Stomach smooth muscle (tissue), 2 donors: ENCODE measurements around the gene TBXA2R.

Experiments
- H3K27ac ChIP-seq: one replicate; pipeline ENCODE4 v1.7.0; 2013; ENCODE audit warnings: mild to moderate bottlenecking, low read length, inconsistent platforms
- H3K27me3 ChIP-seq, 2 donors: one replicate each; pipeline ENCODE4 v1.7.0; 2013; ENCODE audit warnings: low read length in 2 of 2; ENCODE audit not compliant: insufficient read depth in 2 of 2, control insufficient read depth in 1 of 2
- H3K36me3 ChIP-seq, 2 donors: one replicate each; pipeline ENCODE4 v1.7.0; 2013; ENCODE audit warnings: low read length in 2 of 2; ENCODE audit not compliant: control insufficient read depth in 2 of 2, insufficient read depth in 2 of 2
- H3K4me1 ChIP-seq: one replicate; pipeline ENCODE4 v1.7.0; 2013; ENCODE audit warnings: low read length; ENCODE audit not compliant: control insufficient read depth, insufficient read depth
- H3K4me3 ChIP-seq, 2 donors: one replicate each; pipeline ENCODE4 v1.7.0; 2013; ENCODE audit warnings: low read length in 2 of 2
- H3K9ac ChIP-seq, 2 donors: one replicate each; pipeline ENCODE4 v1.7.0; 2013; ENCODE audit warnings: low read length in 2 of 2, mild to moderate bottlenecking in 1 of 2
- H3K9me3 ChIP-seq, 2 donors: one replicate each; pipeline ENCODE4 v1.7.0; 2013; ENCODE audit warnings: low read length in 2 of 2; ENCODE audit not compliant: control insufficient read depth in 2 of 2
- donor health status: healthy.
- donor health status: Pancreatic carcinoma.

Gene TBXA2R

DNA sequence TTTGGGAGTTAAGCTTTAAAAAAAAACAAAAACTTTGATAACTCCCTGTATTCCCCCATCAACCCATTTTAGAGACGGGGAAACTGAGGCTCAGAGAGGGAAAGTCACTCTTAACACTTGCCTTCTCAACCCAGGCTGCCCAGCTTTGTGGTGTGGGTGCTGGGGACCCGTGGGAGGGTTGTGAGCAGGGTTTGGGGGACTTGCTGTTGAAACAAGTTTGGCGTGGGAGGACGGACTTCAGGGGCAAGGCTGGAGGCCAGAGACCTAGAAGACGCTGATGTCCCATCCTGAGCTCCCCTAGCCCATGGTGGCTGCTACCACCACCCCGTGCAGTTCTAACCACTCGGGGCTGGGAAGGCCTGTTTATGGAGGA is 20.7 kb upstream of the TBXA2R start:
- Histone ChIP-seq H3K36me3 (peaks cover 12 to 19% of the 10 kb centered on the region in 2 donors), H3K9me3 (no peaks in the 10 kb centered on the region), H3K27me3 (no peaks in the 10 kb centered on the region), H3K4me1 (peaks cover 30% of the 10 kb centered on the region), H3K9ac (no peak overlapping the region), H3K4me3 (peak overlapping the region; percentile 49 to 54), H3K27ac (peak overlapping the region; percentile 89)

DNA sequence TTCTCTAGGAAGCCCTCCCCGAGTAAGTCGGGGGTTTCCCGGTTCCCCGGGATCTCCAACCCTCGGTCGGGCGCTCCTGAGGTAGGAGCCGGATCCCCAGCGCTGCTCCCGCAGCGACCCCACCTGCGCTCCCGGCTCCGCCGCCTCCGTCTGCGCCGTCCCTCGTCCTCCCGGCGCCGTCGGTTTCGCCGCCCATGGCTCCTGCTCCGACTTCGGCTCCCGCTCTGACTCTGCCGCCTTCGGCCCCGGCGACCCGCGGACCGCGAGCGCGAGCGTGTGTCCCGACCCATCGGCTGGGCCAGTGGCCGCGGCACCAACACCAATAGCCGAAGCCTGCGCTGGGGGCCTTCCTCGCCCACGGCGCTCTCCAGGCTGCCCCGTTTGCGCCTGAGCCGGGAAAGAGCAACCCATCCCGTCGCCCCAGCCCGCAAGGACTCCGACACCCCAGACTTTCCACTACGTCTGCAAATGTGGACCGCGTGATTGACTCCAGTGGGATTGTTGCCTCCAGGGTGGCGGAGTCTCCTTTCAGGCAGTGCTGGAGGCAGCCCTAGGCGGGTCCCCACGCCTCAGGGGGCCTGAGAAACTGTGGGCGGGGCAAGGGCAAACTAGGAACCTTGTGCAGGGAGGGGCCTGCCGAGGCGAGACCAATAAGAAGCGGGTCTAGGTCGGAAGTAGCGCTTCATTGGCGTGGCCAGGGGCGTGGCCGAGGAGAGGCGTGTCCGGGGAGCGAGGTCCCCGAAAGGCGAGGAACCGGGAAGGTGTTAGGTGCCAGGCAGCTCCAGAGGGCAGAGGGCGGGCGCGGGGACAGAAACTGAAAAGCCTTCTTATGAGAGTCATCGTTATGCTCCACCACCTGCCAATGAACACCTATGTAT is 20.0 kb upstream of the TBXA2R start, which contains the start of gene CACTIN:
Gene CACTIN, minus strand, starts transcription at position 318 of the 878 bp plus-strand sequence. Its CDS starts 28 bp downstream, at position 290.
- Histone ChIP-seq H3K4me3 (peak within 1 kb of the TSS; percentile 90 to 98), H3K36me3 (peaks cover 6 to 18% of the 10 kb centered on the region in 2 donors), H3K4me1 (peaks cover 30% of the 10 kb centered on the region), H3K9ac (peak within 1 kb of the TSS; percentile 87 to 94), H3K27ac (peak within 1 kb of the TSS; percentile 89), H3K27me3 (no peaks in the 10 kb centered on the region), H3K9me3 (no peaks in the 10 kb centered on the region)

DNA sequence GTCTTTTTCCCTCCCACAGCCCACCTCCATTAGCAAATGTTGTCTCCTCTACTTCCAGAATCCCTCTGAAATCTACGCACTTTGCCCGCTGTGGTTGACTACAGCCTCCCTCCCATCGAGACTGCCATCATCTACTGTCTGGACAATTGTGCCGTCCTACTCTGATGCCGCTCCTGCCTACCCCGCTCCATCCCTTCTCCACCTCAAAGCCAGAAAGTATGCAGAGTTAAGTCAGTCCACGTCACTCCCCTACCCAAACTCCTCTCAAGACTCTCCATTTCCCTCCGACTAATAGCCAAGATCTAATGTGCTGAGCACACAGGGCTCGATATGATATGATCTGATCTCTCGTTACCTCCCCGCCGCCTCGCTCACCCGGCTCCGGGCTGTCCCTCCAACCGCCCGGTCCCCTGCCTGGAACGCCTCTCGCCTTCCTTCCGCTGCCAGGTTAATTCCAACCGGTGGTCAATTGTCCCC is 19.4 kb upstream of the TBXA2R start:
- Histone ChIP-seq H3K4me3 (peak overlapping the region; percentile 90 to 98), H3K9ac (peak overlapping the region; percentile 87 to 94), H3K27me3 (no peaks in the 10 kb centered on the region), H3K36me3 (peaks cover 7 to 11% of the 10 kb centered on the region in 2 donors), H3K9me3 (no peaks in the 10 kb centered on the region), H3K27ac (peak overlapping the region; percentile 89), H3K4me1 (peaks cover 30% of the 10 kb centered on the region)

DNA sequence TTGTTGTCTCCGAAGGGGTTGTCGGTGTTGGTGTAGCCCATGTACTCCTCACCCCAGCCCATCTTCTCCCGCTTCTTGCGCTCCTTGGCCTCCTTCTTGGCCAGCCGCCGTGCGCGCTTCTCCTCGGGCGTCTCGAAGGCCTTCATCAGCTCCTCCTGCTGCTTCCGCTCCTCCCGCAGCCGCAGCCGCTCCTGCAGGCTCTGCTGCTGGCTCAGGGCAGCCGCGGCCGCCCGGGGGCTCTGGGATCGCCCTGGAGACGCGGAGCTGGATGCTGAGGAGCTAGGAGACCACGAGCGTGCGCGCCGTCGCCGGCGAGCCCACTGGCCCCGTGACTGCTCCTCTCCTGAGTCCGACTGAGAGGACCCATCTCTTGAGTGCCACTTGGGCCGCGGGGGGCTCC is 17.0 kb upstream of the TBXA2R start:
- Histone ChIP-seq H3K27me3 (no peaks in the 10 kb centered on the region), H3K4me3 (no peak overlapping the region), H3K9ac (no peak overlapping the region), H3K4me1 (peaks cover 32% of the 10 kb centered on the region), H3K36me3 (peaks cover 7% of the 10 kb centered on the region in 2 donors), H3K27ac (no peak overlapping the region), H3K9me3 (no peaks in the 10 kb centered on the region)

DNA sequence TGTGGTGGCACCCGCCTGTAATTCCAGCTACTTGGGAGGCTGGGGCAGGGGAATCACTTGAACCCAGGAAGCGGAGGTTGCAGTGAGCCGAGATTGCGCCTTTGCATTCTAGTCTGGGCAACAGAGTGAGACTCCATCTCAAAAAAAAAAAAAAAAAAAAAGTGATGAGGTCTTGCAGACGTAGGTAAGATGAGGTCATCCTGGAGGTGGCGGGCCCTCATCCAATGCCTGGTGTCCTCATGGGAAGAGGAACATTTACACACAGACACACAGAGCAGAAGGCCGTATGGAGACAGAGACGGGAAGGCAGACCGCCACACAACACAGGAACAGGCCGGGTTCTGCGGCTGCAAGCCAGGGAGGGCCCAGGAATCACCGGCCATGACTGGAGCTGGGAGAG is 15.5 kb upstream of the TBXA2R start:
- no peak overlapping the region for H3K4me3 ChIP-seq
- H3K36me3 ChIP-seq = peaks cover 7 to 9% of the 10 kb centered on the region in 2 donors
- H3K4me1 ChIP-seq = peaks cover 34% of the 10 kb centered on the region
- H3K27ac ChIP-seq = no peak overlapping the region
- no peak overlapping the region for H3K9ac ChIP-seq
- H3K9me3 ChIP-seq = no peaks in the 10 kb centered on the region
- no peaks in the 10 kb centered on the region for H3K27me3 ChIP-seq

DNA sequence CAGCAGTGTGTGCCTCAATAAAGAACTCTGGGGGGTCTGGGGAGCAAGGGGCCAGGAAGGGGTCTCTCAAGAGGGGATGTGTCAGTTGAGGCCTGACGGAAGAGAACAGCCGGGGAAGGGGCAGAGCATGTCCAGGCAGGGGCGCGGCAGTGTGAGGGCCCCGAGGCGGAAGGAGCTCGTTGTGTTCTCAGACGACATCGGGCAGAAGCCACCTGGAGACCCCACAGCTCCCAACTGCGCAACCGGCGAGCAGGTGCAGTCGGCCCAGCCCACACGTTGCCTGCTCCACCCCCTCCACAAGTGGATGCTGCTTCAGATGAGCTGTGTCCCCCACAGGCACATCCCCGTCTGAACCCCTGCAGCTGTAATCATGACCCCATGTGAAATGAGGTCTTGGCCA is 15.0 kb upstream of the TBXA2R start:
- no peaks in the 10 kb centered on the region for H3K27me3 ChIP-seq
- H3K36me3 ChIP-seq = peaks cover 7 to 9% of the 10 kb centered on the region in 2 donors
- H3K4me1 ChIP-seq = peaks cover 31% of the 10 kb centered on the region
- no peak overlapping the region for H3K9ac ChIP-seq
- no peak overlapping the region for H3K27ac ChIP-seq
- H3K9me3 ChIP-seq = no peaks in the 10 kb centered on the region
- H3K4me3 ChIP-seq = no peak overlapping the region

DNA sequence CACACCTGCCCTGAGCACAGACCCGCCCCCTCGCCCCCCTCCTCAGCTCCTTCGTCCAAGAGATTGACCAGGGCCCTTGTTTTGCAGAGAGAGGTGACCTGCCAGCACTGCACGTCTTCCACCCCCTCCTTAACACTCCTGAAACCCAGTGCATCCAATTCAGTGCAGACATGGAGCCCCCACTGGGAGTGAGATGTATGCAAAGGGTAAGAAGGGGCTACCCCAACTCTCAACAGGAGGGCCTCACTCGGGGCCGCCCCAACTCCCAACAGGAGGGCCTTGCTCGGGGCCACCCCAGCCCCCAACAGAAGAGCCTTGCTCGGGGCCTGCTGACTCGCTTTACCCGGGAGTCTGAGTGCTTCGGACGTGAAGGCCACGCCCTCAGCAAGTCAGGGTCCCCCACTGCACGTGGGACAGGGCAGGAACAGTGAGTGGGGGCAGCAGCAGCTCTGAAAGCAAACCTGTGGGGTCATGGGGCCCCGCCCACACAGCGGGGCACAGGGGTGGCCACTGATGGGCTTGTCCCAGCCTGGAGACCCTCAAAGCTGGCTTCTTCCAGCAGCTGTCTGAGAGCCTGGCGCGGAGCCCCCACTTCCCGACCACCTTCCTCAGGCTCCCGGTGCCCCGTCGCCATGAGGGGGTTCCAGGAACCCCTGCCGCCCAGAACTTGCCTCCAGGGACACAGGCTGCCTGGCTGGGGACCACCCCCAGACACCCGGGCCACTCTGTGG is 14.3 kb upstream of the TBXA2R start:
- Histone ChIP-seq H3K27me3 (no peaks in the 10 kb centered on the region), H3K27ac (no peak overlapping the region), H3K9ac (no peak overlapping the region), H3K36me3 (peaks cover 7 to 9% of the 10 kb centered on the region in 2 donors), H3K4me1 (peaks cover 27% of the 10 kb centered on the region), H3K9me3 (no peaks in the 10 kb centered on the region), H3K4me3 (no peak overlapping the region)

DNA sequence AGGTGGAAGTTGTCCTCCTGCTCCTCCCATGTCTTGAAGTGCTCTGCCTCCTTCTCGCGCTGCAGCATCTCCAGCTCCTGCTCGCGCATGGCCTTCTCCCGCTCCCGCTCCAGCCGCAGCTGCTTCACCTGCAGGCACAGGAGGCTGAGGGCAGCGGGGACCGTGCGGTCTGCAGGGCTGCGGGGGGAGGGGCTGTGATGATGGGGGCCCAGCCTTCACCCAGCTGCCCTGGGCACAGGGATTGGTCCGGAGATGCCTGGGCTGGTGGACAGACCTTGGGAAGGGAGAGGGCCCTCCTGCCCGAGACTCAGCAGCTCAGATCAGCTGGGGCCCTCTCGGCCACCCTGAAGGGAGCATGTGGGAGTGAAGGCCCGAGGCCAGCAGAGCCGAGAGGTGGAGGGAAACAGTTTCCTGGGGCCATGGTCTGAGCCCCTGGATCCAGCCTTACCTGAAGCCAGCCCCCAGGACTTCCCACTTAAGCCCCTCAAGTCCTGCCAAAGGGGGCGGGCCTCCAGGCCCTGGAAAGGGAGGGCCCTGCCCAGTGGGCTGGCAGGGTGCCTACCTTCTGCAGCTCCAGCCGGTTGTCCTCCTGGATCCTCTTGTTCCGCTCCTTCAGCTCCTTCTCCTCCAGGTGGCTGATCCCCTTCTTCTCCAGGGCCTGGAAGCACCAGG is 13.6 kb upstream of the TBXA2R start:
- Histone ChIP-seq H3K9ac (no peak overlapping the region), H3K27me3 (no peaks in the 10 kb centered on the region), H3K9me3 (no peaks in the 10 kb centered on the region), H3K4me3 (no peak overlapping the region), H3K4me1 (peaks cover 20% of the 10 kb centered on the region), H3K36me3 (peaks cover 7 to 9% of the 10 kb centered on the region in 2 donors), H3K27ac (no peak overlapping the region)

DNA sequence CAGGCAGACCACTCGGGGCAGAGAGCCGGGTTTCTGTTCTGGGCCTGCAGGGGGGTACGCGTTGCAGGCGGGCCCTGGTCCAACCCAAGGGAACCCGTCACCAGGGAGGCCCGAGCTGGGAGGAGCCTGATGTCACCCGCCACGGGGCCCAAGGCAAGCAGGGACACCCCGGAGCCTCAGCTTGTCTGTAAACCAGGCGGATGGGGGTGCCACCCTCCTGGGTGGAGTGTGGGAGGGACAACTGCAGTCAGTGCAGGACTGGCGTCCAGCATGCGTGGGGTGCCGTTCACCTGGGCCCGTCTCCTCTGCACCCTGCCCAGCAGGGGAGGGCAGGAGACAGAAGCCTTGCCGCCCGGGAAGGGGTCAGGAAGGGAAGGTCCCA is 12.9 kb upstream of the TBXA2R start:
- H3K27me3 ChIP-seq = no peaks in the 10 kb centered on the region
- H3K27ac ChIP-seq = no peak overlapping the region
- peaks cover 7 to 9% of the 10 kb centered on the region in 2 donors for H3K36me3 ChIP-seq

DNA sequence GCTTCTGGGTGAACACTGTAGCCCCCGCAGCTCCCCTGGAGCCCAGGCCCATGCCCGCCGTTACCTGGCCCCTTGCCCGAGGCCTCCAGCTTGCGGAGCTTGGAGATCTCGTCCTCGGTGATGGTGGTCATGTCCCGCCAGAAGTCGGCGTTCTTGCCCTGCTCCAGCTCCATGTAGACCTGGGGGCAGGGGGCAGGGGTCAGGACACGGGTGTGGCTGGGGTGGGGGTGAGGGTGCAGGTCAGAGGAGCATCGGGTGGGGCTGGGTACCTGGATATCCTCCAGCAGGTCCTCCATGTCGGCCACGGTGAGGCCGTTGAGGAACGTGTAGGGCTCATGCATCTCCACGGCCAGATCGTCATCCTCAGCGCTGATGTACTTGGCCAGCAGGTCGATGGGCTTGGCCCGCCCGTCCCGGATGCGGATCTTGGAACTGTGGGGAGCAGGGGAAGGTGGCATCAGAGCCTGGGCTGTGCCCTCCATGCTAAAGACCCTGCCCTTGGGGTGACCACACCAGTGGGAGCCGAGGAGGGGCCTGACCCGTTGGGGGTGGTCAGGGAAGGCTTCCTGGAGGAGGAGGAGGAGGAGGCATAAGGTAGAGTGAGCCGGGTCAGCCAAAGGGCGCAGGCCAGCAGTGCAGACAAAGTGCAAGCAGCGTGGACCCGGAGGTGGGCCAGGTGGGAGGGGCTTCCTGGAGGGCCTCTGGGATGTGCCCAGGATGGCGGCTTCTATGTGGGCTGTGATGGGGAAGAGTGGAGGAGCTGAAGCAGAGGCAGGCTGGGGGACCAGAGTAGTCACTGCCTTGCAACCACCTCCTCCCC is 12.3 kb upstream of the TBXA2R start:
- Histone ChIP-seq H3K36me3 (peaks cover 7 to 9% of the 10 kb centered on the region in 2 donors), H3K4me1 (peaks cover 13% of the 10 kb centered on the region), H3K9me3 (no peaks in the 10 kb centered on the region), H3K9ac (no peak overlapping the region), H3K4me3 (no peak overlapping the region), H3K27ac (no peak overlapping the region), H3K27me3 (no peaks in the 10 kb centered on the region)

More for the DNA sequence above, 12.9 kb upstream of the TBXA2R start:
- H3K4me3 ChIP-seq = no peak overlapping the region
- H3K9me3 ChIP-seq = no peaks in the 10 kb centered on the region
- no peak overlapping the region for H3K9ac ChIP-seq
- H3K4me1 ChIP-seq = peaks cover 13% of the 10 kb centered on the region
